ENCODE results near the gene RITA1.

RITA1 gene

DNA sequence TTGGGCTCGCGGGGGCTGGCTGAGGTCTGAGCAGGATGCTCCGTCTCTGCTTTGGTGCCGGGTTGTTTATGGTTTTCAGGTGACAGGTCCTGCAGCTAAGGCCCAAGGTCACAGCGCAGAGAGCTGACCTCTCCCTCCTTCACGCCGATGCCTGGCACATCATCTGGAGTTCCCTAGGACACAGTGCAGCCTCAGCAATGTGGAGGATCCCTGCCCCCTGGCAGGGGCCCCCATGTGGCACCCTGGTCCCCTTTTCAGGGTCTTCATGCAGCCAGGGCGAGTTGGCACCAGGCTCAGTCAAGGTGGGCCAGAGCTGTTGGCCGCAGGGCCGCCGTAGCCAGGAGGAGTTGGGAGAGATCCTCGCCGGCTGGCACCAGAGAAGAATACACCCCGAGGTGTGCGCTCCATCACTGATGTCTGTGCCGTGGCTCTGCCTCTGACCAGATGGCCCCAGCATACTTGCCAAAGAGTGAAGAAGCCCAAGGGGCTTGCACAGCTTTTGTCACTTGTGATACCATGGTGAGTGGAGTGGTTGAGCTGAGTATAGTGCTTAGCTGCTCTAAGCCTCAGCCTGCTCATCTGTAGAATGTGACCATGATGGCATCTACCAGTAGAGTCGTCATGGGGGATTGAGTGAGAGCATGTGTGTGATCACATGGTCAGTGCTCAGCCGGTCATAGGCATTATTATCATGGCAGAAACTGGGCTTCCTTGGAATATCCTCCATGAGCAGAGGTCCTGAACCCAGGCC is 46.7 kb downstream of the RITA1 start:
- Histone ChIP-seq H3K23ac (ENCODE audit: low read length) (no peak overlapping the region), H2BK5ac (ENCODE audit: low read depth, low read length, poor library complexity) (peak overlapping the region; percentile 66), H3K14ac (ENCODE audit: low read length) (peak overlapping the region; percentile 86), H3K4me1 (ENCODE audit: control insufficient read depth in 1 of 2, insufficient read depth in 2 of 2, low read length in 2 of 2) (peaks cover 36 to 48% of the 10 kb centered on the region in 2 experiments), H4K91ac (ENCODE audit: low read depth, low read length) (peak overlapping the region; percentile 93), H3K4me3 (ENCODE audit: low read depth, low read length) (no peak overlapping the region), H3K27me3 (ENCODE audit: insufficient read depth, low read length) (no peaks in the 10 kb centered on the region), H3K9ac (ENCODE audit: low read length) (peak overlapping the region; percentile 1), H3K79me1 (ENCODE audit: low read length) (peaks cover 42% of the 10 kb centered on the region), H3K9me3 (ENCODE audit: insufficient read depth, low read depth, low read length) (no peaks in the 10 kb centered on the region), H2AK5ac (ENCODE audit: low read length) (peak overlapping the region; percentile 66), H4K12ac (ENCODE audit: low read depth, low read length) (peak overlapping the region; percentile 21), H3K4me2 (ENCODE audit: low read length) (no peak overlapping the region), H3K79me2 (ENCODE audit: control insufficient read depth, insufficient read depth, low read length, poor library complexity) (peaks cover 6% of the 10 kb centered on the region), H2BK12ac (ENCODE audit: low read length) (peak overlapping the region; percentile 84), H2AFZ (ENCODE audit: insufficient read depth, low read length, poor library complexity) (peak overlapping the region; percentile 38), H3K27ac (ENCODE audit: low read depth, low read length) (peak overlapping the region; percentile 90), H3K36me3 (ENCODE audit: control insufficient read depth in 1 of 2, insufficient read depth in 2 of 2, low read length in 2 of 2) (peaks cover 13 to 17% of the 10 kb centered on the region in 2 experiments), H3K18ac (ENCODE audit: low read length) (peak overlapping the region; percentile 86), H3K4ac (ENCODE audit: low read depth, low read length) (peak overlapping the region; percentile 24), H2BK120ac (ENCODE audit: insufficient read depth, low read length, poor library complexity) (peak overlapping the region; percentile 87), H4K8ac (ENCODE audit: low read depth, low read length) (peak overlapping the region; percentile 84)
- DNase-seq: no peak
- WGBS (ENCODE audit: extremely low coverage, insufficient coverage, insufficient read length): no CpG with 5 or more reads among the region's 18 CpGs

DNA sequence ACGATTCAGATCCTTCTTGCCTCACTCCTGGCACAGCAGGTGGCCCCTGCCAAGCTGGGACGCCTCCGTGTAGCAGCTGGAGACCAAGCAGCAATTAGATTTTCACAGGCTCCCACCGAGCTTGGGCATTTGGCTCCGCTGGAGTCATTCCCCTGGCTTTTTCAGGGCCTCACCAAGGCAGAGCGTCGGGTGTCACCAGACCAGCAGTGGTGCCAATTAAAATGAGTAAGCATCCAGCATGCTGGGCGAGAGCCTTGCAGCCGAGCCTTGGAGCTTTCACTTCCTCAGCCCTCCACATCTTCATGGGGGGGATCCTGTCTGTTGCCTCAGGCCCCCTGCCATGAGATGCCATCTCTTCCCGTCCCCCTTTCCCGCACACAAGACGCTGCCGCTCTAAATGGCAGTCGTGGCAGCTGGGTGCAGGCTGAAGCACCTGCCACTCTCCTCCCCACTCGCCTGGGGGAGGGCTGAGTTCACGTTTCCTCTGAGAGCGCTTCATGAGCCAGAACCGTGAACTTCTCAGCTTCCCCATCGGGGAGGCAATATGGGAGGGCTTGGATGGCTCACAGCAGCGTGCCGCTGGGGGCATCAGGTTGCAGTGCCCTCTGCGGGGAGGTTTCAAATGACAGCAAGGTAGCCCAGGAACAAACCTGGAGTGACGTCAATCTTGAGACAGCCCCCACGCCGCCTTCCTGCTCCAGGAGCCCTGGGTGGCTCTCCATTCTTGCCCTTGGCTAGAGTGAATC is 47.5 kb downstream of the RITA1 start:
- Histone ChIP-seq H3K27ac (ENCODE audit: low read depth, low read length) (no peak overlapping the region), H3K36me3 (ENCODE audit: control insufficient read depth in 1 of 2, insufficient read depth in 2 of 2, low read length in 2 of 2) (peaks cover 13 to 17% of the 10 kb centered on the region in 2 experiments), H3K4me2 (ENCODE audit: low read length) (no peak overlapping the region), H4K91ac (ENCODE audit: low read depth, low read length) (peak overlapping the region; percentile 93), H3K27me3 (ENCODE audit: insufficient read depth, low read length) (no peaks in the 10 kb centered on the region), H2BK12ac (ENCODE audit: low read length) (peak overlapping the region; percentile 84), H3K4ac (ENCODE audit: low read depth, low read length) (no peak overlapping the region), H4K12ac (ENCODE audit: low read depth, low read length) (no peak overlapping the region), H3K9ac (ENCODE audit: low read length) (no peak overlapping the region), H3K18ac (ENCODE audit: low read length) (peak overlapping the region; percentile 86), H3K9me3 (ENCODE audit: insufficient read depth, low read depth, low read length) (no peaks in the 10 kb centered on the region), H2AK5ac (ENCODE audit: low read length) (peak overlapping the region; percentile 20), H3K4me3 (ENCODE audit: low read depth, low read length) (no peak overlapping the region), H3K79me1 (ENCODE audit: low read length) (peaks cover 38% of the 10 kb centered on the region), H3K79me2 (ENCODE audit: control insufficient read depth, insufficient read depth, low read length, poor library complexity) (peaks cover 6% of the 10 kb centered on the region), H3K4me1 (ENCODE audit: control insufficient read depth in 1 of 2, insufficient read depth in 2 of 2, low read length in 2 of 2) (peaks cover 36 to 48% of the 10 kb centered on the region in 2 experiments), H4K8ac (ENCODE audit: low read depth, low read length) (peak overlapping the region; percentile 34), H3K14ac (ENCODE audit: low read length) (peak overlapping the region; percentile 86), H3K23ac (ENCODE audit: low read length) (no peak overlapping the region), H2BK5ac (ENCODE audit: low read depth, low read length, poor library complexity) (peak overlapping the region; percentile 11), H2BK120ac (ENCODE audit: insufficient read depth, low read length, poor library complexity) (peak overlapping the region; percentile 44), H2AFZ (ENCODE audit: insufficient read depth, low read length, poor library complexity) (no peak overlapping the region)
- DNase-seq: peak in 1 of 2 donors; percentile 30
- no CpG with 5 or more reads among the region's 25 CpGs for WGBS (ENCODE audit: extremely low coverage, insufficient coverage, insufficient read length)

DNA sequence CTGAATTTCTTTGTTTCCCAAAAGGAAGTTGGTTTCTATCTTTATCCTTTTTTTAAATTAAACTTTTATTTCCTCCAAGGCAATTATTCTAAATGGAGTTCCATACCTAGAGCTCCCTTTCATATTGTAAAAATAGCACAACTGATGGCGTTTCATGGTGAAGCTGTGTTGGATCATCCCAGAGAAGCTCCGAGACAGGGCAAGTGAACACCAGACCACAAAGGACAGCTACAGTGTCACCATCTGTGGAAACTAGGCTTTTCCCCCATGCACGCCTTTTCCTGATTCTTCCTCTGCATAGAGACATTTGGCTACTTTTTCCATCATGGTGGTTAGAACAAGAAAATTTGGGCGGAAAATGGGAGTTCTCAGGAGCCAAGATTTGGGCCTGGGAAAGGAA is 48.4 kb downstream of the RITA1 start:
- H3K79me1 ChIP-seq (ENCODE audit: low read length): peaks cover 38% of the 10 kb centered on the region
- no CpG with 5 or more reads among the region's 4 CpGs for WGBS (ENCODE audit: extremely low coverage, insufficient coverage, insufficient read length)
- H3K9ac ChIP-seq (ENCODE audit: low read length): no peak overlapping the region
- DNase-seq: no peak
- H2BK120ac ChIP-seq (ENCODE audit: insufficient read depth, low read length, poor library complexity): no peak overlapping the region
- H3K79me2 ChIP-seq (ENCODE audit: control insufficient read depth, insufficient read depth, low read length, poor library complexity): peaks cover 6% of the 10 kb centered on the region
- peaks cover 13 to 17% of the 10 kb centered on the region in 2 experiments for H3K36me3 ChIP-seq (ENCODE audit: control insufficient read depth in 1 of 2, insufficient read depth in 2 of 2, low read length in 2 of 2)
- peaks cover 33 to 41% of the 10 kb centered on the region in 2 experiments for H3K4me1 ChIP-seq (ENCODE audit: control insufficient read depth in 1 of 2, insufficient read depth in 2 of 2, low read length in 2 of 2)
- H4K8ac ChIP-seq (ENCODE audit: low read depth, low read length): no peak overlapping the region
- H3K23ac ChIP-seq (ENCODE audit: low read length): no peak overlapping the region
- no peak overlapping the region for H3K27ac ChIP-seq (ENCODE audit: low read depth, low read length)
- no peak overlapping the region for H2AK5ac ChIP-seq (ENCODE audit: low read length)
- H2AFZ ChIP-seq (ENCODE audit: insufficient read depth, low read length, poor library complexity): no peak overlapping the region
- H3K4me2 ChIP-seq (ENCODE audit: low read length): no peak overlapping the region
- H2BK12ac ChIP-seq (ENCODE audit: low read length): no peak overlapping the region
- no peak overlapping the region for H4K91ac ChIP-seq (ENCODE audit: low read depth, low read length)
- H3K14ac ChIP-seq (ENCODE audit: low read length): no peak overlapping the region
- H3K4ac ChIP-seq (ENCODE audit: low read depth, low read length): no peak overlapping the region
- H4K12ac ChIP-seq (ENCODE audit: low read depth, low read length): no peak overlapping the region
- no peak overlapping the region for H2BK5ac ChIP-seq (ENCODE audit: low read depth, low read length, poor library complexity)
- no peak overlapping the region for H3K18ac ChIP-seq (ENCODE audit: low read length)
- no peaks in the 10 kb centered on the region for H3K27me3 ChIP-seq (ENCODE audit: insufficient read depth, low read length)
- H3K9me3 ChIP-seq (ENCODE audit: insufficient read depth, low read depth, low read length): no peaks in the 10 kb centered on the region
- no peak overlapping the region for H3K4me3 ChIP-seq (ENCODE audit: low read depth, low read length)

DNA sequence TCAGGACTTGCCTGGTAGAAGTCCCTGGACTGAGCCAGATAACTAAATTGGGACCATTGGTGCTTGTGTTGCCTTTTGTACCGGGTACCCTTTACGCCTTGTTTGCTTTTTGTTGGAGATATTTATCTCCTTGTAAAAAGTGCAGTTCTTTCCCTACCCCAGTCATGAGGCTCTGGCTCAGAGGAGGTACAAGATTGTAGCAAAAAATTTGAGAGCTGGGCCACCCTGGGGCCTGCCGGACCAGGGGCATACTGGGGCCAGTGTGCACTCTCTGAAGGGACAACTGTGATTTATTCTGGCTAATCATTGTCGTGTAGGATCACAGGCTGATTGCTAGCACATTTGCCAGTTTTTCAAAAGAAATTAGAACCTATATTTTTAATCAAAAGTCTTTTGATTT is 49.0 kb downstream of the RITA1 start:
- H3K4ac ChIP-seq (ENCODE audit: low read depth, low read length): no peak overlapping the region
- H3K27ac ChIP-seq (ENCODE audit: low read depth, low read length): no peak overlapping the region
- no peak overlapping the region for H2AFZ ChIP-seq (ENCODE audit: insufficient read depth, low read length, poor library complexity)
- no peak overlapping the region for H3K23ac ChIP-seq (ENCODE audit: low read length)
- WGBS (ENCODE audit: extremely low coverage, insufficient coverage, insufficient read length): no CpG with 5 or more reads among the region's 4 CpGs
- H2AK5ac ChIP-seq (ENCODE audit: low read length): no peak overlapping the region
- H3K9me3 ChIP-seq (ENCODE audit: insufficient read depth, low read depth, low read length): no peaks in the 10 kb centered on the region
- no peak overlapping the region for H3K4me2 ChIP-seq (ENCODE audit: low read length)
- H3K36me3 ChIP-seq (ENCODE audit: control insufficient read depth in 1 of 2, insufficient read depth in 2 of 2, low read length in 2 of 2): peaks cover 13 to 17% of the 10 kb centered on the region in 2 experiments
- no peak overlapping the region for H3K14ac ChIP-seq (ENCODE audit: low read length)
- DNase-seq: no peak
- peaks cover 37% of the 10 kb centered on the region for H3K79me1 ChIP-seq (ENCODE audit: low read length)
- no peak overlapping the region for H3K9ac ChIP-seq (ENCODE audit: low read length)
- H4K12ac ChIP-seq (ENCODE audit: low read depth, low read length): no peak overlapping the region
- H4K91ac ChIP-seq (ENCODE audit: low read depth, low read length): no peak overlapping the region
- H2BK5ac ChIP-seq (ENCODE audit: low read depth, low read length, poor library complexity): no peak overlapping the region
- H3K4me3 ChIP-seq (ENCODE audit: low read depth, low read length): no peak overlapping the region
- H3K27me3 ChIP-seq (ENCODE audit: insufficient read depth, low read length): no peaks in the 10 kb centered on the region
- peaks cover 6% of the 10 kb centered on the region for H3K79me2 ChIP-seq (ENCODE audit: control insufficient read depth, insufficient read depth, low read length, poor library complexity)
- H3K4me1 ChIP-seq (ENCODE audit: control insufficient read depth in 1 of 2, insufficient read depth in 2 of 2, low read length in 2 of 2): peaks cover 33 to 38% of the 10 kb centered on the region in 2 experiments
- H3K18ac ChIP-seq (ENCODE audit: low read length): no peak overlapping the region
- no peak overlapping the region for H2BK120ac ChIP-seq (ENCODE audit: insufficient read depth, low read length, poor library complexity)
- H4K8ac ChIP-seq (ENCODE audit: low read depth, low read length): no peak overlapping the region
- no peak overlapping the region for H2BK12ac ChIP-seq (ENCODE audit: low read length)

Measured in trophoblast cell (in vitro differentiated cells and primary cell).